ENCODE data around the gene KRTAP10-7.

Gene KRTAP10-7

DNA sequence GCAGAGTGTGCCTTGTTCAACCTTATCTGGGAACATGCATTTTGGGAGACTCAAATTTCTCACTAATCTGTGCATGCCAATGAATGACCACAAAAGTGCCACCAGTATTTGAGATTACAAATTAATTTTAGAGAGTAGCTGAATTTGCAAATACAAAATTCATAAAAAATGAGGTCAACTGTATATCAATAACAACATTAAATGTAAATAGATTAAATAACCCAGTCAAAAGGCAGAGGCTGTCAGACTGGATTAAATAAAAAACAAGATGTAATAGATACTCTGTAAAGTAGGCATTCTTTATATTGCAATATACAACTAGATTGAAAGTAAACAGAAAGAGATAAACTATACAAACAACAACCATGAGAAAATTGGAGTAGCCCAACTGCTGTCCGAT lies 36.3 kb upstream of the KRTAP10-7 start:
- H3K4me3 ChIP-seq (ENCODE audit: low read length, poor library complexity, severe bottlenecking) = no peak overlapping the region
- H2AFZ ChIP-seq (ENCODE audit: low read length) = no peak overlapping the region
- no peaks in the 10 kb centered on the region for H3K9me2 ChIP-seq (replicated peaks; ENCODE audit: low read depth, low read length)
- no peaks in the 10 kb centered on the region for H3K27me3 ChIP-seq (ENCODE audit: insufficient read depth, low read length, poor library complexity, severe bottlenecking)
- no peak overlapping the region for H3K9ac ChIP-seq (ENCODE audit: low read depth, low read length, poor library complexity, severe bottlenecking)
- no peaks in the 10 kb centered on the region for H3F3A ChIP-seq (ENCODE audit: low read depth)
- H3K9me3 ChIP-seq (ENCODE audit: insufficient read depth, low read depth, low read length) = peaks cover 3% of the 10 kb centered on the region; the same call in 1 of the 2 replicates
- no peaks in the 10 kb centered on the region for H3K4me1 ChIP-seq (ENCODE audit: insufficient read depth, low read length, poor library complexity, severe bottlenecking)
- H3K79me2 ChIP-seq (ENCODE audit: insufficient read depth, low read length) = no peaks in the 10 kb centered on the region
- no peaks in the 10 kb centered on the region for H3K36me3 ChIP-seq (ENCODE audit: insufficient read depth, low read length)
- H4K20me1 ChIP-seq (ENCODE audit: insufficient read depth, low read length, poor library complexity, severe bottlenecking) = no peaks in the 10 kb centered on the region
- H3K4me2 ChIP-seq (ENCODE audit: low read depth, low read length, poor library complexity, severe bottlenecking) = no peak overlapping the region
- no peak for TF ChIP-seq EZH2phosphoT487 (IDR thresholded peaks at IDR 0.05; ENCODE audit: borderline replicate concordance)
- TF ChIP-seq, protein P1, sequence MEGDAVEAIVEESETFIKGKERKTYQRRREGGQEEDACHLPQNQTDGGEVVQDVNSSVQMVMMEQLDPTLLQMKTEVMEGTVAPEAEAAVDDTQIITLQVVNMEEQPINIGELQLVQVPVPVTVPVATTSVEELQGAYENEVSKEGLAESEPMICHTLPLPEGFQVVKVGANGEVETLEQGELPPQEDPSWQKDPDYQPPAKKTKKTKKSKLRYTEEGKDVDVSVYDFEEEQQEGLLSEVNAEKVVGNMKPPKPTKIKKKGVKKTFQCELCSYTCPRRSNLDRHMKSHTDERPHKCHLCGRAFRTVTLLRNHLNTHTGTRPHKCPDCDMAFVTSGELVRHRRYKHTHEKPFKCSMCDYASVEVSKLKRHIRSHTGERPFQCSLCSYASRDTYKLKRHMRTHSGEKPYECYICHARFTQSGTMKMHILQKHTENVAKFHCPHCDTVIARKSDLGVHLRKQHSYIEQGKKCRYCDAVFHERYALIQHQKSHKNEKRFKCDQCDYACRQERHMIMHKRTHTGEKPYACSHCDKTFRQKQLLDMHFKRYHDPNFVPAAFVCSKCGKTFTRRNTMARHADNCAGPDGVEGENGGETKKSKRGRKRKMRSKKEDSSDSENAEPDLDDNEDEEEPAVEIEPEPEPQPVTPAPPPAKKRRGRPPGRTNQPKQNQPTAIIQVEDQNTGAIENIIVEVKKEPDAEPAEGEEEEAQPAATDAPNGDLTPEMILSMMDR (conservative IDR thresholded peaks at IDR 0.05; ENCODE audit: low read length) = no peak

- Histone ChIP-seq H3F3A (ENCODE audit: low read depth) (no peaks in the 10 kb centered on the region), H3K9me2 (replicated peaks; ENCODE audit: low read depth, low read length) (no peaks in the 10 kb centered on the region), H2AFZ (ENCODE audit: low read length) (no peak overlapping the region), H3K27me3 (ENCODE audit: insufficient read depth, low read length, poor library complexity, severe bottlenecking) (no peaks in the 10 kb centered on the region), H3K36me3 (ENCODE audit: insufficient read depth, low read length) (no peaks in the 10 kb centered on the region), H3K4me3 (ENCODE audit: low read length, poor library complexity, severe bottlenecking) (no peak overlapping the region), H3K9ac (ENCODE audit: low read depth, low read length, poor library complexity, severe bottlenecking) (no peak overlapping the region), H3K9me3 (ENCODE audit: insufficient read depth, low read depth, low read length) (peaks cover 3% of the 10 kb centered on the region; the same call in 1 of the 2 replicates), H4K20me1 (ENCODE audit: insufficient read depth, low read length, poor library complexity, severe bottlenecking) (no peaks in the 10 kb centered on the region), H3K4me1 (ENCODE audit: insufficient read depth, low read length, poor library complexity, severe bottlenecking) (no peaks in the 10 kb centered on the region), H3K4me2 (ENCODE audit: low read depth, low read length, poor library complexity, severe bottlenecking) (no peak overlapping the region), H3K79me2 (ENCODE audit: insufficient read depth, low read length) (no peaks in the 10 kb centered on the region)
- TF ChIP-seq, protein P1 (conservative IDR thresholded peaks at IDR 0.05; ENCODE audit: low read length) = no peak
- no peak for TF ChIP-seq EZH2phosphoT487 (IDR thresholded peaks at IDR 0.05; ENCODE audit: borderline replicate concordance)
Measured at GRCh38 chr21:44564886-44565598, 35.4 kb upstream of the KRTAP10-7 start.

DNA sequence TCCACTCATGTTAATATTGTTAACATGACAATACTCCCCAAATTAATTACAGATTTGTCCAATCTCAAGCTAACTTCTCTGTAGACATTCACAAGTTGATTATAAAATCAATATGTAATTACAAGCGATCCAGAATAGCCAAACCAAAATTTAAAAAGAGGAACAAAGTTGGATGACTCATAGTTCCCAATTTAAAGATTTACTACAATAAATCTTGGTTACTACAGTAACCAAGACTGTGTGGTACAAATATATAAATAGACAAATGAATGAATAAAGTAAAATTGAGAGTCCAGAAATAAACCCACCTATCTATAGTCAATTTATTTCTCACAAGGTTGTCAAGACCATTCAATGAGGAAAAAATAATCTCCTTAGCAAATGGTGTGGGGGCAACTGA lies 34.0 kb upstream of the KRTAP10-7 start:
- peaks cover 3% of the 10 kb centered on the region; the same call in 1 of the 2 replicates for H3K9me3 ChIP-seq (ENCODE audit: insufficient read depth, low read depth, low read length)
- no peaks in the 10 kb centered on the region for H3K9me2 ChIP-seq (replicated peaks; ENCODE audit: low read depth, low read length)
- H3K79me2 ChIP-seq (ENCODE audit: insufficient read depth, low read length) = no peaks in the 10 kb centered on the region
- H3K36me3 ChIP-seq (ENCODE audit: insufficient read depth, low read length) = no peaks in the 10 kb centered on the region
- H3K4me2 ChIP-seq (ENCODE audit: low read depth, low read length, poor library complexity, severe bottlenecking) = no peak overlapping the region
- H3K27me3 ChIP-seq (ENCODE audit: insufficient read depth, low read length, poor library complexity, severe bottlenecking) = no peaks in the 10 kb centered on the region
- TF ChIP-seq, protein P1 (conservative IDR thresholded peaks at IDR 0.05; ENCODE audit: low read length) = no peak
- TF ChIP-seq EZH2phosphoT487 (IDR thresholded peaks at IDR 0.05; ENCODE audit: borderline replicate concordance) = no peak
- H3F3A ChIP-seq (ENCODE audit: low read depth) = no peaks in the 10 kb centered on the region
- no peaks in the 10 kb centered on the region for H4K20me1 ChIP-seq (ENCODE audit: insufficient read depth, low read length, poor library complexity, severe bottlenecking)
- H3K4me1 ChIP-seq (ENCODE audit: insufficient read depth, low read length, poor library complexity, severe bottlenecking) = no peaks in the 10 kb centered on the region
- H3K4me3 ChIP-seq (ENCODE audit: low read length, poor library complexity, severe bottlenecking) = no peak overlapping the region
- H3K9ac ChIP-seq (ENCODE audit: low read depth, low read length, poor library complexity, severe bottlenecking) = no peak overlapping the region
- H2AFZ ChIP-seq (ENCODE audit: low read length) = no peak overlapping the region

Data from Loucy (cell line).